IPS-18a (cell line): ENCODE data around the gene MACO1.

Experiments
- H3K27ac ChIP-seq: one replicate; pipeline ENCODE4 v1.5.1; 2013; ENCODE audit warnings: low read length
- H3K27me3 ChIP-seq: one replicate; pipeline ENCODE4 v1.6.1; 2013; ENCODE audit warnings: mild to moderate bottlenecking, low read length; ENCODE audit not compliant: control insufficient read depth, insufficient read depth
- H3K36me3 ChIP-seq: one replicate; pipeline ENCODE4 v1.6.1; 2013; ENCODE audit warnings: low read depth, low read length; ENCODE audit not compliant: control insufficient read depth
- H3K4me1 ChIP-seq: one replicate; pipeline ENCODE4 v1.6.1; 2013; ENCODE audit warnings: low read depth, low read length; ENCODE audit not compliant: control insufficient read depth
- H3K4me3 ChIP-seq: one replicate; pipeline ENCODE4 v1.5.1; 2013; ENCODE audit warnings: low read length
- H3K9ac ChIP-seq: one replicate; pipeline ENCODE4 v1.6.1; 2013; ENCODE audit warnings: mild to moderate bottlenecking, low read length, moderate library complexity
- H3K9me3 ChIP-seq: one replicate; pipeline ENCODE4 v1.6.1; 2013; ENCODE audit warnings: low read depth, low read length; ENCODE audit not compliant: control insufficient read depth

The MACO1 gene

GRCh38 chr1:25523542-25523941, 92.8 kb downstream of the MACO1 start:
- H3K27ac ChIP-seq = no peak overlapping the region
- no peaks in the 10 kb centered on the region for H3K9me3 ChIP-seq
- H3K4me3 ChIP-seq = no peak overlapping the region
- no peaks in the 10 kb centered on the region for H3K36me3 ChIP-seq
- H3K9ac ChIP-seq = no peak overlapping the region
- no peaks in the 10 kb centered on the region for H3K27me3 ChIP-seq
- peaks cover 3% of the 10 kb centered on the region for H3K4me1 ChIP-seq

- no peak overlapping the region for H3K9ac ChIP-seq
- H3K27ac ChIP-seq = no peak overlapping the region
- H3K27me3 ChIP-seq = no peaks in the 10 kb centered on the region
- no peak overlapping the region for H3K4me3 ChIP-seq
- no peaks in the 10 kb centered on the region for H3K36me3 ChIP-seq
- no peaks in the 10 kb centered on the region for H3K4me1 ChIP-seq
- H3K9me3 ChIP-seq = no peaks in the 10 kb centered on the region
Observed at GRCh38 chr1:25524568-25525360, 94.1 kb downstream of the MACO1 start.

GRCh38 chr1:25525361-25525688, 94.6 kb downstream of the MACO1 start:
- Histone ChIP-seq H3K9me3 (no peaks in the 10 kb centered on the region), H3K36me3 (no peaks in the 10 kb centered on the region), H3K27me3 (no peaks in the 10 kb centered on the region), H3K27ac (no peak overlapping the region), H3K4me3 (no peak overlapping the region), H3K9ac (no peak overlapping the region), H3K4me1 (no peaks in the 10 kb centered on the region)

GRCh38 chr1:25526753-25527152, 96.1 kb downstream of the MACO1 start:
- no peaks in the 10 kb centered on the region for H3K27me3 ChIP-seq
- no peaks in the 10 kb centered on the region for H3K4me1 ChIP-seq
- no peak overlapping the region for H3K27ac ChIP-seq
- no peak overlapping the region for H3K4me3 ChIP-seq
- H3K36me3 ChIP-seq = no peaks in the 10 kb centered on the region
- no peak overlapping the region for H3K9ac ChIP-seq
- no peaks in the 10 kb centered on the region for H3K9me3 ChIP-seq

DNA sequence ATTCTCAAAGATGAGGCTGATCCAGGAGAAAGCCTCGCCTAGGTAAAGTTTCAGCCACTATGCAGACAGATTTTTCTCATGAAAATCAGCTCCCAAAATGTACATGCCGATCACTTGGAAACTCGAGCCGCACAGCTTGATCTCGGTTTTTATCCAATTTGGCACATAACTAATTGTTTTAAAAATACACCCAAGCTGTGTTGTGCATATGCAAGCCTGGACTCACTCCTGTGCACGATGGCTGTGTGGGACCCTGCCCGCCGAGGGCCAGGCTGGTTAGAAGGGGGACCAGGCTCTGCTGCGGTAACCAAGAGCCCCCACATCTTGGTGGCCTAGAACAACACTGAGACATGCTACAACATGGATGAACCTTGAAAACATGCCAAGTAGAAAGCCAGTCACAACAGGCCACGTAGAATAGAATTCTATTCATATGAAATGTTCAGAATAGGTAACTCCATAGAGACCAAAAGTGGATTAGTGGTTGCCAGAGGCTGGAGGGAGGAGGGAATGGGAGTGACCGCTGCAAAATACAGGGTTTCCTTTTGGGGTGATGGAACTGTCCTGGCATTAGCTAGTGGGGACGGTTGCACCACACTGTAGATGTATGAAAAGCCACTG, 96.6 kb downstream of the MACO1 start:
- Histone ChIP-seq H3K4me1 (no peaks in the 10 kb centered on the region), H3K27me3 (no peaks in the 10 kb centered on the region), H3K27ac (no peak overlapping the region), H3K9ac (no peak overlapping the region), H3K4me3 (no peak overlapping the region), H3K36me3 (no peaks in the 10 kb centered on the region), H3K9me3 (no peaks in the 10 kb centered on the region)

DNA sequence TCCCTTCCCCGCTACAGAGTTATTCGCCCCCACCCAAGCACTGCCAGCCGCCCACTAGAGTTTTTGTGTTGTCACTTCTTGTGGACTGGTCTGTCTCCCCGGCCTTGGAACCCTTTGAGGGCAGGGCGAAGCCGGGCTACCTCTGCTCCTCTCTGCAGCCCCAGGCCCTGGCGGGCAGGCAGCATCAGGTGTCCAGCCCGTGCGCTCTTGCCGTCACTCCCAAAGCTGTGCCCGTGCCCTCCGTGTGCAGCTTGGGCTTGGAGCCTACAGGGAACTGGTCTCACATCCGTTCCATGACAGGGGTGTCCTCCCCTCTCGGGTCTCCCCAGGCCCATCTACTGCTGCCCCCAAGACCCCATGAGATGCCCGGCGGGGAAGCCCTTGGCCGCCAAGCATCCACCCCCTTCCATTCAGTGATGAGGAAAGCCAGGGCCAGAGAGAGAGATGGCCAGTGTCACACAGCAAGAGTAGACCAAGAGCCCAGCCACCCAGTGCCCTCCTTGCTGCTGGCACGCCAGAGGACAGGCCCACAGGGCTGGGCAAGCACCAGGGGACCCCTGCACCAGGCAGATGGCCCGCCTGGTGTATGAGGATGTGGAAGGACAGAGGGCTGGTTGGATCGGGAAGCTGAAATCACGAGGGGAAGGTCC, 97.4 kb downstream of the MACO1 start:
- Histone ChIP-seq H3K36me3 (no peaks in the 10 kb centered on the region), H3K9ac (no peak overlapping the region), H3K9me3 (no peaks in the 10 kb centered on the region), H3K27me3 (no peaks in the 10 kb centered on the region), H3K27ac (no peak overlapping the region), H3K4me1 (no peaks in the 10 kb centered on the region), H3K4me3 (no peak overlapping the region)

DNA sequence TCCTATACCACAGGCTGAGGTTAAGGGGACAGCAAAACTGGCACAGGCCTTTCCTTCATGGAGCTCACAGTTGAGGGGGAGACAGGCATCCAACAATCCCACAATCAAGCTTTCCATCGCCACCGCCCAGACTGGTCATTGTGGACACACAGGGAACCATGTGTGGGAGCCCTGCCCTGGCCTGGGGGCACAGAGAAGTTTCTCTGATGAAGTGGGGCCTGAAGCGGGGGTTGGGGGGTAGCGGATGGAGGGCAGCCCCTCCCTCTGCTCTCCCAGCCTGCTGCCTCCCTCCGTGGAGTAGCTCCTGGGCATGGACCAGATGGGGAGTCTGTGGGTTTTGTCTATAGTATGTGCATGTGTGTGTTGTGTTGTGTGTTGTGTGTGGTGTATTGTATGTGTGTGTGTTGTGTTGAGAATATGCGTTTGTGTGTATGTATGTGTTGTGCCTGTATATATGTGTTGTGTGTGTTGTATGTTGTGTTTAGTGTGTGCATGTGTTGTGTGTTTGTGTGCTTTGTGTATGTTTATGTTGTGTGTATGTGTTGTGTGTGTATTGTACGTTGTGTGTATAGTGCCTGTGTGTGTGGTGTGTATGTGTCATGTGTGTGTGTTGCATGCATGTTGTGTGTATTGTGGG, 98.3 kb downstream of the MACO1 start:
- no peak overlapping the region for H3K4me3 ChIP-seq
- no peaks in the 10 kb centered on the region for H3K4me1 ChIP-seq
- H3K27ac ChIP-seq = no peak overlapping the region
- H3K27me3 ChIP-seq = no peaks in the 10 kb centered on the region
- H3K9ac ChIP-seq = no peak overlapping the region
- no peaks in the 10 kb centered on the region for H3K36me3 ChIP-seq
- no peaks in the 10 kb centered on the region for H3K9me3 ChIP-seq

DNA sequence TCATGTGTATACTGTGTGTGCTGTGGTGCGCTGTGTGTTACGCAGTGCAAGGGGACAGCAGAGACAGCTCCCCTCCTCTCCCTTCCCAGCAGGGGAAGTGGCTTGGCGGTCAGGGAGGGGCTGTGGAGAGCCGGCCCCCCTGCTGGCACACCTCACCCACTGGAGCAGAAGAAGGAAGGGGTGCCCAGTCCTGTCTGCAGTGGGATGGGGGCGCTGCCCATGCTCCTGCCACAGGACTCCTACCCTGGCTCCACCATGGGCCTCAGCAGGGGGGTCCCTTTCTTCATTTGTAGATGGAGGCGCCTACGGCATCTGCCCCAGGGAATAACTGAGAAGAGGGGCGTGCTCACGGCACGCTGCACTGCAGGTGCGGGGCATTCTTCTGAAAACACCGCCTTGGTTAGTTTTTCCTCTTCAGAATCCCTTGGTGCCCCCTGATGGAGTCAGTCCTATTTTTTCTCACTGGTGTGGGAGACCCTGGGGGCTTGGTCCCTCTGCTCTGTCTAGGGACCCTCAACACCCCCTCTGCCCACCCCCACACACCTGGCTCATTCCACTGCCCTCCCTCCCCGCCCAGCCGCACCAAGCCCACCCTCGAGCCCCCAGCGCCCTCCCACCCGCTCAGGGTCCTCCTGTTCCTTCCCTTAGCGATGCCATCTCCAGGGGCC, 99.0 kb downstream of the MACO1 start:
- H3K27ac ChIP-seq = no peak overlapping the region
- no peak overlapping the region for H3K9ac ChIP-seq
- H3K27me3 ChIP-seq = no peaks in the 10 kb centered on the region
- no peaks in the 10 kb centered on the region for H3K36me3 ChIP-seq
- H3K4me1 ChIP-seq = no peaks in the 10 kb centered on the region
- H3K4me3 ChIP-seq = no peak overlapping the region
- H3K9me3 ChIP-seq = no peaks in the 10 kb centered on the region

GRCh38 chr1:25530186-25531081, 99.7 kb downstream of the MACO1 start:
- H3K9me3 ChIP-seq = no peaks in the 10 kb centered on the region
- no peaks in the 10 kb centered on the region for H3K36me3 ChIP-seq
- H3K4me1 ChIP-seq = no peaks in the 10 kb centered on the region
- H3K27me3 ChIP-seq = no peaks in the 10 kb centered on the region
- H3K4me3 ChIP-seq = no peak overlapping the region
- H3K27ac ChIP-seq = no peak overlapping the region
- H3K9ac ChIP-seq = no peak overlapping the region

GRCh38 chr1:25531082-25531461, 100.4 kb downstream of the MACO1 start:
- no peak overlapping the region for H3K27ac ChIP-seq
- H3K36me3 ChIP-seq = no peaks in the 10 kb centered on the region
- no peaks in the 10 kb centered on the region for H3K9me3 ChIP-seq
- no peaks in the 10 kb centered on the region for H3K4me1 ChIP-seq
- H3K27me3 ChIP-seq = no peaks in the 10 kb centered on the region
- no peak overlapping the region for H3K9ac ChIP-seq
- no peak overlapping the region for H3K4me3 ChIP-seq
